Esophagus muscularis mucosa (tissue), 3 donors: Measurements from ENCODE around the gene ZBTB45.

Experiments
- POLR2AphosphoS5 ChIP-seq, 2 donors: sonication (generic); formaldehyde crosslinking; IDR thresholded peaks; one replicate each; pipeline ENCODE4 v1.6.1; 2017; ENCODE audit warnings: antibody characterized with exemption in 2 of 2
- TF ChIP-seq, protein P1 (sequence below), 3 experiments: fragments of 200-600 bp in 2 of 3; fragments of 450-650 bp in 1 of 3; sonication (generic) in 2 of 3; IDR thresholded peaks; one replicate each; pipeline ENCODE4 v1.5.1; 2017 to 2019; ENCODE audit warnings: antibody characterized with exemption in 3 of 3, mild to moderate bottlenecking in 2 of 3, moderate library complexity in 1 of 3

DNA sequence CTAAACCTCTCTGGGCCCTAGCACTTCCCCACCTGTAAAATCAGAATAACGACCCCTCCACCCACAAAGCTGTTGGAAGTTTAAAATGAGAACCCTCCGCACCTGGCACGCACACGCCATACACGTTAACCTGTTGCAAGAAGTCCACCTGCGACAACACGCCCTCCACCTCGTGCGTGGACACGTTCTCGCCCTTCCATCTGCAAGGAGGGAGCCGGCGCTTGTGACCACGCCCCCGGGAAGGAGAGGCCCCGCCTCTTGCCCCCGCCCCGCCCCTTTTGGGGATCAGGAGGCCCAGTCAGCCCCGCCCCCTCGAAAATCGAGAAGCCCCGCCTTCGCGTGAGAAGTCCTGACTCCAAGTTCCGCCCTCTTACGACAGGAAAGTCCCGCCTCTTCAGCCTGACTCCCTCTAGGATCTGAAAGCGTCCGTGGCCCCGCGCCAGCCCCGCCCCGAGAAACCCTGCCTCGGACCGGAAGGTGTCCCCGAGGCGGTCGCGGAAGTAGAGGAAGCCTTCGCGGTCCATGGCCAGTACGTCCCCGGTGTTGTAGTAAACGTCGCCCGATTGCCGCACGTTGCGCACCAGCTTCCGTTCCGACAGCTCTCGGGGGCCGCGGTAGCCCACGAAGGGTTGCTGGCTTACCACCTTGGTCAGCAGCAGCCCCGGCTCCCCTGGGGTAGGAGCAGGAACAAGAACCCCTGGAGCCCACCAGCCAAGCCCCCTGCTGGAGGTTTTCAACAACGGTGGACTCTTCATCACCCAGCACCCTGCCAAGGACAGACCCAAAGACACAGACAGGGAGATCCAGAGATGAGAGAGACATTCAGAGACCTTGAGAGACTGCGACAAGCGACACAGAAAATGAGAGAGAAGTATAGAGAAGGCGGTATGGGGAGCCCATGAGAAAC is 20.3 kb downstream of the ZBTB45 start:
- TF ChIP-seq, protein P1, sequence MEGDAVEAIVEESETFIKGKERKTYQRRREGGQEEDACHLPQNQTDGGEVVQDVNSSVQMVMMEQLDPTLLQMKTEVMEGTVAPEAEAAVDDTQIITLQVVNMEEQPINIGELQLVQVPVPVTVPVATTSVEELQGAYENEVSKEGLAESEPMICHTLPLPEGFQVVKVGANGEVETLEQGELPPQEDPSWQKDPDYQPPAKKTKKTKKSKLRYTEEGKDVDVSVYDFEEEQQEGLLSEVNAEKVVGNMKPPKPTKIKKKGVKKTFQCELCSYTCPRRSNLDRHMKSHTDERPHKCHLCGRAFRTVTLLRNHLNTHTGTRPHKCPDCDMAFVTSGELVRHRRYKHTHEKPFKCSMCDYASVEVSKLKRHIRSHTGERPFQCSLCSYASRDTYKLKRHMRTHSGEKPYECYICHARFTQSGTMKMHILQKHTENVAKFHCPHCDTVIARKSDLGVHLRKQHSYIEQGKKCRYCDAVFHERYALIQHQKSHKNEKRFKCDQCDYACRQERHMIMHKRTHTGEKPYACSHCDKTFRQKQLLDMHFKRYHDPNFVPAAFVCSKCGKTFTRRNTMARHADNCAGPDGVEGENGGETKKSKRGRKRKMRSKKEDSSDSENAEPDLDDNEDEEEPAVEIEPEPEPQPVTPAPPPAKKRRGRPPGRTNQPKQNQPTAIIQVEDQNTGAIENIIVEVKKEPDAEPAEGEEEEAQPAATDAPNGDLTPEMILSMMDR (IDR thresholded peaks at IDR 0.05), result peak in 2 of 3 experiments; percentile 23 to 41
- peak; percentile 80 to 96 for TF ChIP-seq POLR2AphosphoS5 (IDR thresholded peaks at IDR 0.05)
